ENCODE data around the gene ZBTB42.

ZBTB42 gene

DNA sequence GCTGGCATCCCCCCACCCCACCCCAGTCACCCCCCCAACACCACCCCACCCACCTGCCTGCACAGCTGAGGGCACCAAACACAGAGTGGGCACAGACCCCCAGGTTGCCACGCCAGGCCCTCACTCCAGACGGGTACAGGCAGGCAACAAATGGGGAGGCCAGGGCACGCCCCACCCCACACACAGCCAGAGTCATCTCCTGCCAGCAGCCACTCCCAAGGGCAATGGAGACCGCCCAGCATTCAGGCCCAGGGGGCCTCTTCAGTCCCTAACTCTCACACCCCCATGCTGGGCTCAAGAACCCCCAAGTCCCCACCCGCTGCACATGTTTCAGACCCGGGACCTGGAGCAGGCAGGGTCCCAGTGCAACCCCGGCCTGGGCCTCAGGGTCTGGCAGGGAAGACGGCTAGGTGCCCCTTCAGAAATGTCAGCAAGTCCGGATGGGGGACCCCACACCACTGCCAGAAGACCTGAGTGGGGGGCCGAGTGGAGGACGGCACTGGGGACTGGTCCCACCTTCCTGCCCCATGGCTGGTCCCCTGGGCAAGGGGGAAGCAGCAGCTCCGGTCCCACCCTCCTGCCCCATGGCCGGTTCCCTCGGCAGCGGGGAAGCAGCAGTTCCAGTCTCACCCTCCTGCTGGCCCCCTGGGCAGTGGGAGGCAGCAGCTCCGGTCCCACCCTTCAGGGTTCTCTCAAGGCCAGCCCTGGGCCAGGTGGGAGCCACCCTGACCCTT is 17.2 kb upstream of the ZBTB42 start:
- no peak for DNase-seq

DNA sequence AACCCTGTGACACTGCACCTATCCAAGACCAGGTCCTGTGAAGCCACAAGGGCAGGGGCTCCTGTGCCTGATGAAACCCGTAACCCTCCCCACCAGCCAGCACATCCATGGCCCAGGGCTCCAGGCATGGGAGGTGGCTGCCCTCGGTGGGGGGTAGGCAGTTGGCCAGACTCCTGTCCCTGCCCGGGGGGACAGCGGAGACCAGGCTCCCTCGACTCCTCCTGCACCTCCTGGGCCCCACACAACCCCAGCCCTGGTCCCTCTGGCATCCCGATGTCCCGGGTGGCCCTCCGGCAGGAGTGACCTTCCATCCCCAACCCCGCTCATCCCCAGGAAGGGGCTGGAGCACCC is 16.7 kb upstream of the ZBTB42 start:
- DNase-seq = no peak

DNA sequence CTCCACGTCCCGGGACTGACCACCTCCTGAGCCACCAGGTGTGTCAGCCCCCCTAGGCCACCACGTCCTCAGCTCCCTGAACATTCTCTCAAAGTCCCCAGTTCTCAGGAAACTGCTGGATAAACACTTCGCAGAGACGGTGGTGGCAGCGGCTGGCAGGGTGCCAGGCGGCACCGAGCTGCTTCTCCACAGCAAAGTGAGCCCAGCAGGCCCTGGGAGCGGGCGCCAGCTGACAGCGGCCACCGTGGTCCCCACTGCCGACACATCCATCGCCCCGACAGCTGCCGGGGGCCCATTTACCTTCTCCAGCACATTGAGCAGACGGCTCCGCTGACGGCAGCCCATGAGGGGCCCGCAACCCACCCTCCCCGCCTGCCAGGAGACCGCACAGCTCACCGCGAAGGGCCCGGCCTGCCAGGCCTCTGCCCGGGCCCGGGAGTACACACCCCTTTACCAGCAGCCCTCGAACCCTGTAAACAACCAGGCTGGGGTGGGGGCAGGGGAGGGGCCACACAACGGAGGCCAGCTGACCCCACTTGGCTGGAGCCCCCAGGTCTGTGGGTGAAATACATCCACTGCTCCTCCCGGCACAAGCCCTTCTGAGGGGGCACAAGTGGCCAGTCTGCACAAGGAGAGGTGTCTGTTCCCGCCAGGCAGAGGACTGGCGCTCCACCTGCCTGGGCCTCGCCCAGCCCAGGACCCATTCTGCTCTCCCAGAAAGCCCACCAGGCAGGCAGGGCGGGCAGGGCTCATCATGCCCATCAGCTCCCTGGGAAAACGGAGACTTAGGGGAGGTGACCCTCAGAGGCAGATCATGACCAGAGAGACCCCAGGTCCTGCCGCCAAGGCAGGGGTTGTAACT is 15.8 kb upstream of the ZBTB42 start:
- DNase-seq = no peak

DNA sequence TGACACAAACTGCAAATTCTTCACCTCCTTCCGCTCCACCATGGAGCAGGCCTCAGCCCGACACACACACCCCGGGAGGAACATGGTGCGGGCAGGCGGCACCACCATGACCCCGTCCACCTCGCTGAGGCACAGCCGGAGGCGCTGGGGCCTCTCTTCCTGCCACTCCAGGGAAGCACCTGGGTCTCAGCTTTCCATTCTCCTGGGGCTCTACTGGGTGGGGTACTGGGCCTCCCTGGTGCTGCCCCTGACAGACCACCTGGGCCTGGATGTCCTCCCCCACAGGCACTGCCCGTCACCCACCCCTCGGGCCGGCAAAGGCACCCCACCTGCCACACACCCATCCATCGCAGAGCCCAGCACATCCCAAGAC is 15.2 kb upstream of the ZBTB42 start:
- DNase-seq = no peak

DNA sequence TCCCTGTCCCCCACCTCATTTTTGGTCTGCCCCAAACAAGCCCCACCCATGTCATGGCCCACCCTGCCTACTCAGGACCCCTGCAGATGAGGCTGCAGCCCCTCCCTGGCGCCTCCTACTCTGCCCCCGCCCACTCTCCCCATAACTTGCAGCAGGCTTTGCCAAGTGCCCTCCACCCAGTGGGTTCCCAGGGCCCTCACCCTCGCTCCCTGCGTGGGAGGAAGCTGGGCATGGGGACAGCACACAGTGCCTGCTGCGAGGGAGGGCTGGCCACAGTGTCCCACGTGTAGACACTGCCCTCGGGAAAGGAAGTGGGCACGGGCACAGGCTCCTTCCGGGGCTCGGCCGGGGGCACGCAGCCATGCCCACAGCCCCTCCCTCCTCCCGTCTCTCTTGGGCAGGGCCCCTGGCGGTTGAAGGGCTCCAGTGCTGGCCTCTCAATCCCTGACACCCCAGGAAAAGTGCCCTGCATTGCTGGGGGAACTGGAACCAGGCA is 14.8 kb upstream of the ZBTB42 start:
- no peak for DNase-seq

DNA sequence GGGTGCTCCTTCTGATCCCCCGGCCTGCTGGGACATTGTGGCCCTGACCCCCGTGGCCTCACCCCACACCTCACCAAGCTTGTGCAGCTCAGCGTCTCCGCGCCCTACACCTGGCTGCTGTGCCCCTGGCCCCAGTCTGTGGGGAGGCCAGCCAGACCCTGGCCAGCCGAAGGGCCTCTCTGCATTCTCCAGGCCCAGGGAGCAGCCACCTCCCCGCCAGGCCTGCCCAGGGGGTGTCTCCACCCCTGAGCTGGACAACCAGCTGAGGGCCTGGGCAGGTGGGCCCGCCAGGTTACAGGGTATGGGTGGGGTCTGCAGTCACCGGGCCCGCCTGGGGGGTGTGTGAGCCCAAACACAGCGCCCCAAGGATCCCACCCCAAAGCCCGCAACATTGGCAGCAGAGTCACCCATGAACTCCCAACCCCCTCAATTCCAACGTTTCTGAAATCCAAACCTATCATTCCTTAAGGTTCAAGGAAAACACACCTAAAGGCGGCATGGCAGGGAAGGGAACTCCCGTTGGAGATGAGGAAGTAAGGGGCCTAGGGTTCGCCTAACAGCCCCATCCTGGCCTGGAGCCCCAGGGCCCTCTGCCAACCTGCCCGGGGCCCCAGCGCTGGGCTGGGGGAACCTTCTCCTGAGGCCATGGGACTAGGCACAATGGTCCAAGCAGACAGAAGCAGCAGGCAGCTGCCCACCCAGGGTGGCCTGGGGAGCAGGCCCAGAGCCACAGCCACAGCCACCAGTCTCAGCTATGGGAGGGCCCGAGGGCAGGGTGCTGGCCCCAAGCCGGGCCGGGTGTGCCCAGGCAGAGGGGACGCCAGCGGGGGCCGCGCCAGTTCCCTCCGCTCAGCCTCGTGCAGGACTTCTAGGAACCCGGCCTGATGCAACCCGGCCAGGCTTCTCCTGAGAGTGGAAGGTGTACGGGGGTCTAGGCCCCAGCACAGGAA is 13.9 kb upstream of the ZBTB42 start:
- no peak for DNase-seq

DNA sequence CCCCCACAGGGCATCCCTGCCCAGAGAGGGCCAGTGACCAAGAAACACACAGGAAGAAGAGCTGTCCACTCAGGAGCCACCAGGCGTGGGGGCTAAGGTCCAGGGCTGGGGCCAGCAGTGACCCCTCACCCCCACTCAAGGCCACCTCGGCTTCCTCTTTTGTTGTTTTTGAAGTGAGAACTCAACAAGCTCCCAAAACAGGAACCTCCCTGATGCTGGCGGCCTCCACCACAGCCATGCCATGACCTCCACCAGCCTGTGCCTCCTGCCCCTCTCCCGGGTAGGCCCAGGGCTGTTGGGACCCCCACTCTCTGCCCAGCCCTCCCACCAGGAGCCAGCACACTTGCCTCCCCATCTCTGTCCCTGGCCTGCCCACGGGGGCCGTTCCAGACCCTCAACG is 13.2 kb upstream of the ZBTB42 start:
- DNase-seq = no peak

DNA sequence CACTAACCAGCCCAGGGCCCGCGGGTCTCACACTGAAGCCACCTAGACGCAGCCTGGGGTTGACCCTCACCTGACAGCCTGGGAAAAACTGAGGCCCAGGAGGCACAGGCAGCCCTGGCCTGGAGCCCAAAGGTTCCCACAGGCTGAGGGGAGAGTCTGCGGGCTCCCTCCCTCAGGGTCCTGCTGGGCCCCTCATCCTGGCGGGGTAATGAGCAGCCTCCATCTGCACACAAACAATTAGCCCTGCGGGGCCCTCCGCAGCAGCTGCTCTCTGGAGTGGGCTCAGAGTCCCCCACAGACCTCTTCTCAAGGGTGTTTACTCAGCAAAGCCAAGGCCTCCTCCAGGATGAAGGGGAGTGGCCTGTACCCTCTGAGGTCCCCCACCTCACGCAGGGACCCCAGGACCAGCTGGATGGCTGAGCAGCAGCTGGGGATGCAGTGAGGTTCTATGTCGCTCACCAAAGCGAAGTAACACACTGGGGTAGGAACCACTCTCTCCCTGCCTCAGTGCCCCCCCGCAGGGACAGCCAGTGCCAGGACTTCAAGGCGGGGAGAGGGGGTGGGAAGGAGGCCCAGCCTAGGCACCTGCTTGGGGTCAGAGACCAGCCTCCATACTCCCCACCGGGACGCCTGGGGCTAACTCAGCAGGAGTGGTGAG is 12.6 kb upstream of the ZBTB42 start:
- no peak for DNase-seq

DNA sequence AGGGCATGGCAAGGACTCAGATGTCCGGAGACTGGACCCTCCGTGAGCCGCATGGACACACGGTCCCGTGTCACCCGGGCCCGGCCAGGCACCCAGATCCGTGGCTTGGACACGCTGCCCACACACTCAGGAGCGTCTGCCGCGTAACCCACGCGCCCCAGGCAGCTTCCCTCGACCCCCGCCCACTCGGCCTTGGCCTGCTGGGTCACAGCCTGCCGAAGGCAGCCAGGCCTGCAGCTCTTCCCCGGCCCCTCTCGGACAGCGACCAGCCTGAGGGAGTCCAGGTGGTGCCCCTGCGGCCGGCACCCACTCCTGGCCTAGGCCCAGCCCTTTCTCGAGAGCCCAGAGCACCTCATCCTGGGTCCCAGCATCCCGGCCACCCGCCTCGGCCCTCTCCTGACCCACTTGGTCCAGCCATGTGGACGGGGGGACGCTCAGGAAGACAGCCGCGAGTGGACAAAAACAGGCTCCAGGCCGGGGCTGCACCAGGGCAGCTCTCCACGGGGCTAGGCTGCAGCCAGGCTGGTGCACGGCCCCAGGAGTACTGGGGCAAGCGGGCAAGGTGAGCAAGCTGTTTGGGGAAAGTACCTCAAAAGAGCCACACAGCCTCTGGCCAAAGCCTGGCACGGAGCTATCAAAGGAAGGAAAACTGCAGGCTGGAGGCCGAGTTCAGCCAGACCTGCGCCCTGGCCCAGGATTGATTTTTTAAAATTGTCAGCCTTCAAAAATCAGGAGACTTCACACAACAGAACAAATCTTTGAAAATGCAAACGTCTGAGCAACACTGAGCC is 11.8 kb upstream of the ZBTB42 start:
- no peak for DNase-seq

DNA sequence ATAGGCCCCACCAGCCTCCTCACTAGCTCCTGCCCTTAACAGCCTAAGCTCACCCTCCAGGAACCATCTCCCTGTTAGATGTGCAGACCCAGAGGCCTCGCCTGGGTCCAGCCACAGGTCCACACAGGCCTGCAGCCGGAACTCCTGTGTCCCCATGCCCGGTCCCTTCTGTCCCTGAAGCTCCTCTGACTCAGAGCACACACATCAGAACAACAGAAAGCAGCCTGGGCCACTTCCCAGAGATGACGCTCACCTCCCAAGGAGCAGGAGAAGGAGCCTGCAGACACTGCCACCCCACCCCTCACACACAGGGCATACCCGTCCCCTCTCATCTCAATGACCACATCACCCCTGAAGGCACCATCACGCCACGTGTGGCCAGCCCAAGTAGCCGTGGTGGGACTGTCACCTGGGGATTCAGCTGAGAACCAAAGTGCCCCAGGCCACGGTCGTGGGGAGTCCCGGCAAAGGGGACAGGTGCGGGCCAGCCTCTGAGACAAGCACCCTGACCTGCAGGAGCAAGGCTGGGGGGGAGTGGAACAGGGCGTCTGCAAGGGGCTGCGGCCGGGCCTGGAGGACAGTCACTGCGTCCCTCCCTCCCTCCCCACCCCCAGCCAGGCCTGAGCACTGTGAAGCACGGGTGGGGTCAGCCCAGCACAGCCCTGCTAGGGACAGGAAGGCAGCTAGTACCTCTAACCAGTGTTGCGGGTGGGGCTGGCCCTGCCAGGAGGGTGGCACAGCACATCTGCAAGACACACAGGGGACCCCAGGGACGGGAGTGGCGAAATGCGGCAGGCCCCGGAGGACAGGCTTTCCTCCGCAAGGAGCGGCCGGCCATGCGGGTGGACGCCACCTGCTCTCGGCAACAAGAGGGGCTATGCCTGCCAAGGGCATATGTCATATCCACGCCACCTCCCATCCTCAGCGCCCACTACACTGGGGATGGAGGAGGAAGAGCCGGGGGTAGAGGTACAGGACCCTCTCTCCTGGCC is 10.9 kb upstream of the ZBTB42 start:
- DNase-seq = no peak

DNA sequence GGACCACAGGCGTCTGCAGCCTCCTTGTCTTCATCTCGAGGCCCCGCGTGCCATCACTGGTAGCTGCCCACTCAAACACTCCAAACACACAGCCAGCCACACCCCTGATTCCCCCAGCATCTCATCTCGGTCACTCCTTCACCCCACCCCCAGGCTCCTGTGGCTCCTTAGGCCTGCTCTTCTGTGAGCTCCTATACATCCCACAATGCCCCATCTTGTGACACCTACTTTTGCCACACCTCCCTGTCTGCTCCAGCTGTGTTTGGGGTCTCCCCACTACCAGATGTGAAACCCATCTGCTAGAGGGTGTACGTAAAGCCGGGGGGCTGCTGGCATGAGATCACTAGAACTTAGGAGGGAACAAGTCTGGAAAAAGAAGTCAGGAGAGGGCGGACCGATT is 9.5 kb upstream of the ZBTB42 start:
- no peak for DNase-seq

DNA sequence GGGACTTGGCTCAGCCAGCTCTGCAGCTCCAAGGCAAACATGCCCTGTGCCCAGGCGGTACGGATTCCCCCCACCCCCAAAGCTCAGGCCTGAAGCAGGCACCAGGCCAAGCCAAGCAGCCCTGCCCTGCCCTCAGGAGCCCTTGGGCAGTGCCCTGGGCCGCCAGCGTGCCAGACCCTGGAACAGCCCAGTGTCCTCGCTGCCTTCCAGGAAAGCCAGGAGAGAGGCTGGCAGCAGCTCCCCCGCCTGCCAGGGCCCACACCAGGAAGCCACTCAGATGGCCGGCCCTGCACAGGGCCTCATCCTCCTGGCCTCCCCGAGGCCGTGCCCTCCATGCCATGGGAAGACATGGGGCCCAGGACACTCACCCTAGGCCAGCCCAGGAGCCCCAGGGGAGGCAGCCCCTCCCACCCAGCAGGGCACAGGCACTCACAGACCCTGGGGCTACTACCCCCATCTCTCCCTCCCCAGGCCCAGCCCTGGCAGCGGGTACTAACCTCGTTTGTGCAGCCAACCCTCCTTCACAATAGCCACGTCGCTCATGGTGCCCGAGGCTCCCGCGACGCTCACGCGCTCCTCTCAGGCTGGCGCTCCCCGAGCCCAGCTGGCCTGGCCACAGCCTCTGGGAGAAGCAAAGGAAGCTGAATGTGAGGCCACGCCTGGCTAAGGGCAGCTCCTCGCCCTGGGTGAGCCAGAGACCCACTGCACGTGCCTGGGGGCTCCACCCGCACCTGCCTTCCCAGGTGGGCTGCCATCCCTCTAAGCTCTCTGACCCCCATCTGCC is 8.6 kb upstream of the ZBTB42 start:
- DNase-seq = no peak

DNA sequence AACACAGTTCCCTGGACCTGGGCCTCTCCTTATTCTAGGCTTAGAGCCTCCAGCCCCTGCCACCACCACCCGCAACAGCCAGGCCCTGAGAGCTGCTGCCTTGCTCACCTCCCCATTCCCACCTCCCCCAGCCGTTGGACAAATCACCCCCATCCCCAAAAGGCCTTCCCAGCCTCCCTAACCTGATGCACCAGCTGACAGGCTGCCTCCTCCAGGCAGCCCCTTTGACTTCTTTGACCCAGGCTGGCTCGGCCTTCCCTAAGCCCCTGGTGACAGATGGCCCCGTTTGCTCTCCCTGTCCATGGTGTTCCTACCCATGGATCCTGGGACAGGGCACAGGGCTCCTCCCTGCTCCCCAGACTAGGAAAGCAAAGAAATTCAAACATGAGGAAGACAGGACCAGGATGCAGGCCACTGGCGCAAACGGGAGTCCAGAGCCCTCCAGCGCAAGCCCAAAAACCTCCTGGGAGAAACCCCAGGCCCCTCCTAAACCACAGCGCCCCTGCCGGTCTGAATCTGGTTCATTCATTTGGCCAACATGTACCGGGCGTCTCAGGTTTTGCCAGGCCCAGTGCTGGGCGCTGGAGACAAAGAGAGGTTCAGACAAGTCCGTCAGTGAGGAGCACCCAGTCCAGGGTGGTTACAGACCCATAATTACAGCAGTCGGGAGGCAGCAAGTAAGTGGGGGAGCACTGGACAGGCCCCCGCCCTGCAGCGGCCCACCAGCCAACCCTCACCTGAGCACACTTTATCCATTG is 7.8 kb upstream of the ZBTB42 start:
- DNase-seq = no peak

DNA sequence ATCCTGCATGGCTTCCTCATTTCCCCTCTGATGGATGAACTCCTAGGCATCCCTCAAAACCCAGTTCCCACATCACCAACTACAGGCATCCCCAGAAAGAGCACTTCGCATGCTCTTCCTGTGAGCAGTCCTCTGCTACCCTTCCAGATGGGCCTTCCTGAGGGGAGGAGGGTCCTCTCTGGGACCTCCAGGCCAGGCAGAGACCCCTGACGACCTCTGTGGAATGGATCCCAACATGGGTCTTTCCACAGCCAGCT is 7.3 kb upstream of the ZBTB42 start:
- DNase-seq = no peak

DNA sequence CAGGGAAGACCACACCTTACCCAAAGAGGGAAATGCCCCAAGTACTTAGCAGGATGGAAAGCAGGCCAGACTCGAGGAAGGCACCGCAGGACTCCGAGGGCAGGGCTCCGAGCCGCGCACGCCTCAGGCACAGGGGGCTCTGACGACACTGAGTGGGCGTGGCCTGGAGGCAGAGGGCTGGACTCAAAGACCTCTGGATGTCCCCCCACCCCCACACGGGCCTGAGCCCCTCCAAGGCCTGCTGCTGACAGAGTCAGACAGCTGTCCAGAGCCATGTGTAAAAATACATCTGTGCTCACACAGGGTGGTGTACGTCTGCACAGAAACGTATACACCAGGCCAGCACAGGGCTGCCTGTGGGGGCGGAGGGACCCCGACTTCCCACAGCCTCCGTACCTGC is 6.8 kb upstream of the ZBTB42 start:
- DNase-seq = peak; percentile 53

DNA sequence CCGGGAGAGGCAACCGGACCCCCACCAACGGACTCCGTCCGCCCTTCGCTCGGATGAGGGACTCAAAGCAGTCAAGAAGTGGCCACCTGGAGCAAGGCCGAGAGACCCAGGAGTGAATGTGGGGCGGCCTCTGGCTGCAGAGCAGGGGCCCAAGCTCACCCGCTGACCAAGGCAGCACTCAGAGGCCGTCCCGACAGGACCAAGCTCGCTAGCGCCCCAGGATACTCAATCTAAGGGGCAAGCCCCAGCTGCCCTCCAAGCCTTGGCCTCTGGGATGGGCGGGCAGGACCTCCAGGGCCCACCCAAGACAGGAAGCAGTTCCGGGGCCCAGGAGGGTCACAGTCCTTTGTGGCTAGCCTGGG is 6.3 kb upstream of the ZBTB42 start:
- DNase-seq = no peak

DNA sequence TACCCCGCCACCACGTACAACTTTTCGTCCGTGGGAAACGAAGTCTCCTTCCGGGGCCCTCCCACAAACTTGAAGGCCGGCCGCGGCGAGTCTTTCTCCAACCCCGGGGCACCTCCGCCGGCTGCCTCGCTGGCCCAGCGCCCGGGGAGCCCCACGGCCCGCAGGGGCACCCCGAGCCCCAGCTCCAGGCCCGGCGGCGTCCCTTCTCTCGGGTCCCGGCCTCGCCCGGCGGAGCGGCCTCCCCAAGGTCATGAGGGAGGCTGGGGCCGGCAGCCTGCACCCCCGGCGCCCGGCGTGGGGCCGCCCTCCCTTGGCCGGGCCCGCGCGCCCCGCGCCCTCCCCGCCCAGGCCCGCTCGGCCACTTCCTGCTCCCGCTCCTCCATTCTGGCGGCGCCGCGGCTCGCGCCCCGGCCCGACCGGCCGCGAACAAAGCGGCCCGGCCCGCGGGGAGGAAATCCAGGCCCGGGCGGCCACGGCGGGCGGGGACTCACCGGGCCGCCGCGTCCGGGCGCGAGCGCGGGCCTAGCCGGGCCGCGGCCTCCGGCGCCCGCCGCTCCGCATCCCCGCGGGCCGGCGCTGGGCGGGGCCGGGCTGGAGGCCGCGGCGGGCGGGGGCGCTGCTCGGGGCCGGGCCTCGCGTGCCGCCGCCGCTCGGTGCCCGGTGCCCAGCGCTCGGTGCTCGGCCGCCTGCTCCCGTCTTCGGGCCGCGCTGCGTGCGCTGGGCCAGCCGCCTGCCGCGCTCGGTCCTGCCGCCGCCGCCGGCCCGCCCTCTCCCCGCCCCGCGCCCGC is 5.7 kb upstream of the ZBTB42 start, which contains the start of gene AKT1:
Gene AKT1, minus strand, starts transcription at position 756 of the 788 bp plus-strand sequence. CDS start 3,105 bp downstream, outside the sequence.
- DNase-seq = no peak
